Stimulated activated CD4-positive, alpha-beta T cell treated with anti-CD3 and anti-CD28 coated beads, Interleukin-2, amount 100 ng/mL, for 48 hours (primary cell): ENCODE results near the gene ARL2.
"Not testable (repeated sequence)": the region's sequence is repeated elsewhere in the genome, so short reads cannot be mapped to it uniquely, and the experiment has no call there.

Experiments used
- DNase-seq, 2 donors: peaks; one replicate each; pipeline ENCODE4 v3.0.0-alpha.2; 2020

ARL2 gene

GRCh38 chr11:65008873-65009272 is 5.1 kb upstream of the ARL2 start:
- DNase-seq, result no peak

GRCh38 chr11:65013130-65013887 is 651 bp upstream of the ARL2 start:
- peak; percentile 91 for DNase-seq

GRCh38 chr11:65014726-65015227 is 817 bp downstream of the ARL2 start:
- no peak for DNase-seq

GRCh38 chr11:65016705-65017104 is 2.7 kb downstream of the ARL2 start:
- DNase-seq, result no peak

- DNase-seq, result no peak
Measured at GRCh38 chr11:65017937-65018336, 4.0 kb downstream of the ARL2 start.

- DNase-seq, result no peak
Measured at GRCh38 chr11:65019824-65020223, 5.9 kb downstream of the ARL2 start.

GRCh38 chr11:65021003-65021402 is 7.0 kb downstream of the ARL2 start:
- no peak for DNase-seq

GRCh38 chr11:65021509-65021908 is 7.5 kb downstream of the ARL2 start:
- DNase-seq, result no peak

GRCh38 chr11:65023502-65023901 is 9.5 kb downstream of the ARL2 start:
- DNase-seq, result not testable (repeated sequence)

GRCh38 chr11:65026810-65027209 is 12.8 kb downstream of the ARL2 start:
- no peak for DNase-seq

GRCh38 chr11:65027213-65028067 is 13.5 kb downstream of the ARL2 start, which contains the start of gene SNX15:
Gene SNX15, plus strand, starts transcription at chr11:65027439. Its CDS starts 99 bp downstream, at chr11:65027538.
- DNase-seq, result peak; percentile 85 to 87

- no peak for DNase-seq
Measured at GRCh38 chr11:65032216-65032615, 18.3 kb downstream of the ARL2 start.

- DNase-seq, result no peak
Measured at GRCh38 chr11:65034423-65034822, 20.5 kb downstream of the ARL2 start.

- no peak for DNase-seq
Measured at GRCh38 chr11:65035579-65035978, 21.6 kb downstream of the ARL2 start.

GRCh38 chr11:65036931-65037330 is 23.0 kb downstream of the ARL2 start:
- DNase-seq, result no peak

- DNase-seq, result no peak
Measured at GRCh38 chr11:65040520-65040846, 26.5 kb downstream of the ARL2 start.

- DNase-seq, result peak; percentile 79 to 82
Measured at GRCh38 chr11:65040847-65041622, 27.1 kb downstream of the ARL2 start, which contains the start of gene SAC3D1. Gene SAC3D1, plus strand, starts transcription at chr11:65041210. Its CDS starts 83 bp downstream, at chr11:65041293.

- no peak for DNase-seq
Measured at GRCh38 chr11:65042891-65043290, 28.9 kb downstream of the ARL2 start.

- DNase-seq, result no peak
Measured at GRCh38 chr11:65043881-65044501, 30.0 kb downstream of the ARL2 start.

GRCh38 chr11:65045061-65045460 is 31.1 kb downstream of the ARL2 start:
- no peak for DNase-seq

- DNase-seq, result no peak
Measured at GRCh38 chr11:65045728-65046127, 31.8 kb downstream of the ARL2 start.
